Duodenal mucosa (tissue), 2 donors: ENCODE data around the gene ADCY2.

Experiments
- H3K27ac ChIP-seq: one replicate; pipeline ENCODE4 v1.7.0; 2013; ENCODE audit warnings: low read depth, low read length
- H3K27me3 ChIP-seq, 2 donors: one replicate each; pipeline ENCODE4 v1.7.0; 2013; ENCODE audit warnings: low read length in 2 of 2, control low read depth in 1 of 2; ENCODE audit not compliant: insufficient read depth in 2 of 2, control insufficient read depth in 1 of 2
- H3K36me3 ChIP-seq, 2 donors: one replicate each; pipeline ENCODE4 v1.7.0; 2013; ENCODE audit warnings: low read length in 2 of 2, control low read depth in 1 of 2; ENCODE audit not compliant: insufficient read depth in 2 of 2, control insufficient read depth in 1 of 2
- H3K4me1 ChIP-seq, 2 donors: one replicate each; pipeline ENCODE4 v1.7.0; 2013; ENCODE audit warnings: low read length in 2 of 2, control low read depth in 1 of 2; ENCODE audit not compliant: insufficient read depth in 2 of 2, control insufficient read depth in 1 of 2
- H3K4me3 ChIP-seq, 2 donors: one replicate each; pipeline ENCODE4 v1.7.0; 2013; ENCODE audit warnings: low read length in 2 of 2, low read depth in 1 of 2
- H3K9ac ChIP-seq, 2 donors: one replicate each; pipeline ENCODE4 v1.7.0; 2013; ENCODE audit warnings: low read length in 2 of 2, low read depth in 1 of 2
- H3K9me3 ChIP-seq, 2 donors: one replicate each; pipeline ENCODE4 v1.7.0; 2013; ENCODE audit warnings: low read length in 2 of 2, control low read depth in 1 of 2; ENCODE audit not compliant: control insufficient read depth in 1 of 2

Gene ADCY2

DNA sequence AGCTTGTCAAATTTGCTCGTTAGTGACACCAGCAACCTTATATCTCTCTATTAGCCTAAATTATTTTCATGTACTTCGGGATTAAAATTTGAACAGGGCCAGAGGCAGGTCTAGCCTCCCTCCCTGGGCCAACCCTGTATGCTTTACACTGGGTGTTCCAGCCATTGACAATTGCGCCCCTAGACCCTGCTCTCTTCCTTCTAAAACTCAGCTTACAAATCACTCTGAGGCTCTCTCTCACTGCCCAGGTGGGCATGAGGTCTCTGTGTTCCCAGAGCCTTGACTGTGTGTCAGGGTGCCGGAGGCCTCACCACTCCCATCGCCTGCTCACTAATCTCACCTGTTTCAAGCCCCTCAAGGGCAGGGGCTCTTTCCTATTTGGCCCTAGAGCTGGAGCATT lies 461.4 kb downstream of the ADCY2 start:
- Histone ChIP-seq H3K27ac (no peak overlapping the region), H3K36me3 (peaks cover 8 to 38% of the 10 kb centered on the region in 2 donors), H3K4me1 (no peaks in the 10 kb centered on the region), H3K9me3 (no peaks in the 10 kb centered on the region), H3K27me3 (no peaks in the 10 kb centered on the region), H3K4me3 (no peak overlapping the region), H3K9ac (no peak overlapping the region)

DNA sequence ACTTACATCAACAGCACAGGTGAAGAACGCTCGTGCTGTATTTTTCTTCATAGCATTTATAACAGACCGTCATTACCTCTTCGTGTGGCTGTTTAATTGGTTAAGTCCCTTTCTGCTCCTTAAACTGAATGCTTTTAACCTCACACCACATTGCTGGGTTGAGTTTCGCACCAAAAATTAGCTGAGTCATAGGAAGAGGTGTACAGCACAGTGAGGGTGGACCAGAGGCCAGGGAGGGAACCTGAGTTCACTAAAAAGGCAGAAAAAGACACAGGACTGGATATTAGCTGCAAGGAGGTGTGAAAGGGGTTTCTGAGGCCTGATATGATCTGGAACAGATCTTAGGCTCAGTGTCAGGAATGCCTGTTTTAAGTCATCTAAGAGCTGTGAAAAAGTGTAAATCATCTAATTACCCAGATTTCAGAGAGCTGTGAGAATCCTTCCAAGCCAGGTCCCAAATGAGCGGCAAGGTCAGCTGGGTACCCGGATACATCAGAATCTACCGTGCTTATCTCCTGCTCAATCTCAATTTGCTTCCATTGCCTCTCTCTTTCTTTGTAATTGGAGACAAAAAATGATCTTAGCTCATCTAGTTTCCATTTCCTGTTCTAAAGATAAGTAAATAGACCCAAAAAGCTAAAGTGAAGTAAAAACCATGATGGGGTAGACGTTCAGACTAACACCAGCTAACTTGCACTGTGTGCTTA lies 462.1 kb downstream of the ADCY2 start:
- Histone ChIP-seq H3K36me3 (peaks cover 12 to 45% of the 10 kb centered on the region in 2 donors), H3K4me1 (no peaks in the 10 kb centered on the region), H3K27ac (no peak overlapping the region), H3K27me3 (no peaks in the 10 kb centered on the region), H3K9ac (no peak overlapping the region), H3K9me3 (no peaks in the 10 kb centered on the region), H3K4me3 (no peak overlapping the region)

DNA sequence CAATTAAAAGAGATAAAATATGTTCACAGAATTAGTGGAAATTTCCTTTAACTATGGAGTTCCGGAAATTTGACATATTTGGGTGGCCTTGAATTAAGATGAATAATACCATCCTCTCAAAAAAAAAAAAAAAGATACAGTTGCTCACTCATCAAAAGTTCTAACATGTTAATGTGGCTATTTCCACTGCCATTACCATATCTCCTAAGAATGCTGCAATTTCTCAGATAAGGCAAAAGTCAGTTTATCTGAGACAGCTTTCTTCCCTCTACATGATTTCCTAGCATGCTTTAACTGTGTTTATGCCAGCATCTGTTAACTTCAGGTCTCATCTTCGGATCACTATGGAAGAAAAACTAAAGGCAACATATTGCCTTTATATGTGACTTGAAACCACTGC lies 470.3 kb downstream of the ADCY2 start:
- peaks cover 17 to 24% of the 10 kb centered on the region in 2 donors for H3K36me3 ChIP-seq
- H3K27ac ChIP-seq = no peak overlapping the region
- no peak overlapping the region for H3K9ac ChIP-seq
- H3K9me3 ChIP-seq = no peaks in the 10 kb centered on the region
- no peaks in the 10 kb centered on the region for H3K27me3 ChIP-seq
- no peak overlapping the region for H3K4me3 ChIP-seq
- H3K4me1 ChIP-seq = peaks cover 28 to 30% of the 10 kb centered on the region in 2 donors

DNA sequence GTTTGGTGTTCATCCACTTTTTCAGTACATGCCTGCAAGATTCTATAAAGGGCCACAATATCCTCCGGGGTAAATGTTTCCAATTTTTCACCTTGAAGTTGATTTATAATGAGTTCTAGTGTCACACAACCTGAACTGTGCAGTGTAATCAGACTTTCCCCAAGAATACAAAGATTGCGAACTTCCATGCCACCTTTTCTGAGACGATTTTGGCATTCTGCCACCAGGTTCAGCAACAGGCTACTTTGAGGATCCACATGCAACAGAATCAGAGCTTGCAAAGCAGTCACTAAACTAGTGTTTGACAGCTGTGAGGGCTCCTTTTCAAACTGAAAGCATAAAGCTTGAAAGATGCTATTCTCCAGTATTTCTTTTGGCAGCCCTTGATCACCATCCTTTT lies 471.3 kb downstream of the ADCY2 start:
- H3K27me3 ChIP-seq = no peaks in the 10 kb centered on the region
- H3K36me3 ChIP-seq = peaks cover 10 to 14% of the 10 kb centered on the region in 2 donors
- H3K9ac ChIP-seq = peak overlapping the region in 1 of 2 donors; percentile 5
- peak overlapping the region; percentile 7 to 83 for H3K4me3 ChIP-seq
- no peaks in the 10 kb centered on the region for H3K9me3 ChIP-seq
- peaks cover 33 to 34% of the 10 kb centered on the region in 2 donors for H3K4me1 ChIP-seq
- no peak overlapping the region for H3K27ac ChIP-seq

DNA sequence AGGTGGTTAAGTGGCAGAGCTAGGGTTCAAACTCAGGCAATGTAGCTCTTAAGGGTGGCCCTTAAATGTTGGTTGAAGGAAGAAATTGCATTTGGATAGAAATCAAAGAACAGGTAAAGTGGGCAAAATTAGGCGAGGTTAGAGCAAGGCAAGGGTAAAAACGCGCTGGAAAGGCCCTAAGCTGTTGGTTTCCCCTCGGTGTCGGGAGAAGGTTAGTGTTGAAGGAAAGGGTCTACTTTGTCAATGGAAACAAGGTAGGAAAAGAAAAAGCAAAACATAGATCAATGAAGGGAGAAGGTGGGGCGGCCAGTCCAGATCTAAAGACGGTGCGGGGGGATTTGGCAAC lies 472.5 kb downstream of the ADCY2 start:
- Histone ChIP-seq H3K27me3 (no peaks in the 10 kb centered on the region), H3K9ac (peak overlapping the region; percentile 73 to 79), H3K4me1 (peaks cover 38 to 40% of the 10 kb centered on the region in 2 donors), H3K27ac (no peak overlapping the region), H3K4me3 (peak overlapping the region; percentile 79 to 83), H3K36me3 (peaks cover 5 to 11% of the 10 kb centered on the region in 2 donors), H3K9me3 (no peaks in the 10 kb centered on the region)

DNA sequence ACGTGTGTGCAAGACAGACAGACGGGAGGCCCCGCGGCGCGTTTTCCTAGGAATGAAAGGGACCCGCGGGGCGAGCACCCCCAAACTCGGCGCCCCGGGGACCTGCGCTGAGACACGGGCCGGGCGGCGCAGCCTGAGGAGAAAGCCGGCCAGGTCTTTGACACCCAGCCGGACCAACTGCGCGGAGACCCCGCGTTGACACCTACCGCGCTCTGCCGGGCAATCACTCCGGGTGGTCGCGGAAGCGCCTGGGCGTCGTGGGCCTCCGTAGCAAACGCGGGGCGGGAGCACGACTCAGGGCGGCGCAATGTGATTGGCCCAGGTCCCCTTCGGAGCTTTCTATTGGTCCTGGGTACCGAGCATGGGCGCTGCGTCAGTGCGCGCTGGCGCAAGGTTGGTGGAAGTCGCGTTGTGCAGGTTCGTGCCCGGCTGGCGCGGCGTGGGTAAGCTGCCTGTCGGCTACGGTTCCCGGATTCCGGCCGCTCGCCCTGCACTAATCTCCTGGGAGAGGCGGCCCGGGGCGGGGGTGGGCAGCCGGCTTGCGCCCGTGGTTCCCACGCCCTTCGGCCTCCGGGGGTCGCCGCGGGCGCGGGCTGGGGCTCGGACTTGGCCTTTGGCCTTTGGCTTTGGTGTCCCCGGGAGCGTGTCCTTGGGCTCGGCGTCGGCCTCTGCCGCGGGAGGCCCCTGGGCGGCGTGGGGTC lies 473.0 kb downstream of the ADCY2 start, which contains the start of the genes FASTKD3 and MTRR:
TSS of gene FASTKD3 (minus strand) at position 259 of the 701 bp plus-strand sequence. CDS start 948 bp downstream, outside the sequence.
TSS of gene MTRR (plus strand) at position 376 of the 701 bp plus-strand sequence. CDS start 1,647 bp downstream, outside the sequence.
- H3K4me1 ChIP-seq = peaks cover 38 to 43% of the 10 kb centered on the region in 2 donors
- H3K27ac ChIP-seq = peak within 1 kb of the TSS; percentile 28

DNA sequence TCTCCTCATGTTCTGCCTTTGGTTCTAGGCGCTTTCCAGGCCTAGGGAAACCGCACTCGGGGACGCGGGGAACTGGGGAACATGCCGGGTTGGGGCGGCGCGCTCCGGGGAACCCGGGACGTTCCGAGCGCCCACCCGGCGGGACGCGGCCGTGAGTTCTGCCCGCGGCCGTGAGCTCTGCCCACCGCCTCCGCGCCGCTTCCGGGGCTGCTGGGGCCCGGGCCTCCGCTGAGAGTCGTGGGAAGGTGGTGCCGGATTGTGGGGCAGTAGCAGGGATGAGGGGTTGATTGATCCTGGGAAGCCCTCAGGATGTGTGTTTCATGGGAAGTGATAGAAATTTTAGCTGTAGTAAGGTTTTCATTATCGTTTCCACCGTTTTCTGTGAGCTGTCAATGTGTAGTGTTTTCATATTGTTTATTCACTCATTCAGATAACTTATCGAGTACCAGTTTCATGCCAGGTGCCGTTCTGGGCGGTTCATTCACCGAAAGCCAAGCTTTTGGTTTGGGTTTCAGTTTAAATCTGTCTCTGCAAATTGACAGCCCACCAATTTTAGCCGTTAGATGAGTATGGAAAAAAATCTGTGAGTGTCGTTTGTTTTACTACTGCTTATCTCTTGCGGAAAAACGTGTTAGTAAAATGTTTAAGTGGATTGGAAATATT lies 473.7 kb downstream of the ADCY2 start:
- Histone ChIP-seq H3K4me3 (peak overlapping the region; percentile 79 to 83), H3K9me3 (no peaks in the 10 kb centered on the region), H3K27ac (peak overlapping the region; percentile 28), H3K4me1 (peaks cover 38 to 44% of the 10 kb centered on the region in 2 donors), H3K27me3 (no peaks in the 10 kb centered on the region), H3K36me3 (peaks cover 3 to 11% of the 10 kb centered on the region in 2 donors), H3K9ac (peak overlapping the region; percentile 73 to 79)

More for the DNA sequence above, 473.0 kb downstream of the ADCY2 start, which contains the start of the genes FASTKD3 and MTRR:
- peaks cover 5 to 11% of the 10 kb centered on the region in 2 donors for H3K36me3 ChIP-seq
- H3K27me3 ChIP-seq = no peaks in the 10 kb centered on the region
- peak within 1 kb of the TSS; percentile 73 to 79 for H3K9ac ChIP-seq
- peak within 1 kb of the TSS; percentile 79 to 83 for H3K4me3 ChIP-seq
- H3K9me3 ChIP-seq = no peaks in the 10 kb centered on the region

DNA sequence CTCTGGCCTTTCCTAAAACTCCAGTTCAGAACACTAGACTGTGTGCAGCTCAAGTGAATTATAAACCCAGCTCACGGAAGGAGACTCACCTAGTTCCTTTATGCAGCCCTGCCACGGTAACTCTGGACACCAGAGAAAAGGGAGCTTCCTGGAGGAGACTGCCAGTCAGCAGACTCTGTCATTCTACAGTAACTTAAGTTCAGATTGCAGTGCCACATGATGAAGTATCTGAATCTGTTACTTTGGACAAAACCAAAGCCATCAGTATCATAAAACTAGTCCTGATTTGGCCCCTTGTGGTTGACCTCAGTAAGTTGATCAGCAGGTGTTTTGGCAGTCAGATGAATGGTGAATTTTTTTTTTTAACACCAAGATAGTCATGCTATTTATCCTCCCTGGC lies 475.7 kb downstream of the ADCY2 start:
- Histone ChIP-seq H3K9me3 (no peaks in the 10 kb centered on the region), H3K9ac (no peak overlapping the region), H3K36me3 (peaks cover 15 to 22% of the 10 kb centered on the region in 2 donors), H3K4me1 (peaks cover 34 to 38% of the 10 kb centered on the region in 2 donors), H3K27me3 (no peaks in the 10 kb centered on the region), H3K27ac (no peak overlapping the region), H3K4me3 (no peak overlapping the region)

DNA sequence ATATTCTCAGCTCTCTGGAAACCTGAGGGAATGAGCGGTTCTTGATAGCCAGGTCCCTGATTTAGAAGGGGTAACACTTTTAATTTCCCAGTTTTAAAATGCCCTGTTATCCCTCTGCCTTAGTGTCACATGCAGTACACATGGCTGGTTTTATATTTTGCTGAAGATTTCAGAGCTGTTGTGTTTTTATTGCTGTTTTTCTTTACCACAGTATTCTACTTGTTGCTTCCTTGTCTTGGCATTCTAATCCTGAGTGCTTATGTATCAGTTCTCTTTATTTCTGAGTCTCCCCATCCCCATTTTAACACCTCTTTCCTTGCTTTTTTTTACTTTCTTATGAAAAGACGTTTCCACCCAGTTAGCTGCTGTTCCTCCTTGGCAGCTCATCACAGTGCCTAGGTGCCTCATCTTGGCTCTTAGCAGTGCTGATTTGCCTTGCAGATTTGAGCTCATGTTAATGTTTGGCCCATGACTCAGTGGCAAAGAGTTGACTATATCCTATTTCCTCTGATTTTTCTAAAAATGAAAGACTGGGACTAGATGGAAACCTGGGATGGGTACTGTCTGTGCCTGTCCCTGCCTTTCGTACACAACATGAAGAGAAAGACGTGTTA lies 476.7 kb downstream of the ADCY2 start:
- Histone ChIP-seq H3K27me3 (no peaks in the 10 kb centered on the region), H3K27ac (no peak overlapping the region), H3K36me3 (peaks cover 20 to 25% of the 10 kb centered on the region in 2 donors), H3K9me3 (no peaks in the 10 kb centered on the region), H3K4me3 (no peak overlapping the region), H3K9ac (no peak overlapping the region), H3K4me1 (peaks cover 26 to 31% of the 10 kb centered on the region in 2 donors)
